Stimulated activated CD4-positive, alpha-beta T cell treated with anti-CD3 and anti-CD28 coated beads, Interleukin-2, amount 100 ng/mL, for 4 hours (primary cell): Measurements from ENCODE around the gene KLHDC8A.
A peak's percentile ranks its signal among the peaks of the same experiment; 100 is the strongest.

Experiments used
- DNase-seq: peaks from one replicate; pipeline ENCODE4 v3.0.0-alpha.2; 2020; ENCODE audit warnings: low read depth

Gene KLHDC8A

GRCh38 chr1:205296154-205296553 lies 60.6 kb downstream of the KLHDC8A start:
- DNase-seq, result no peak

- no peak for DNase-seq
These were observed 61.8 kb downstream of the KLHDC8A start for GRCh38 chr1:205294934-205295333.

- no peak for DNase-seq
These were observed 62.4 kb downstream of the KLHDC8A start for GRCh38 chr1:205294175-205294917.

DNA sequence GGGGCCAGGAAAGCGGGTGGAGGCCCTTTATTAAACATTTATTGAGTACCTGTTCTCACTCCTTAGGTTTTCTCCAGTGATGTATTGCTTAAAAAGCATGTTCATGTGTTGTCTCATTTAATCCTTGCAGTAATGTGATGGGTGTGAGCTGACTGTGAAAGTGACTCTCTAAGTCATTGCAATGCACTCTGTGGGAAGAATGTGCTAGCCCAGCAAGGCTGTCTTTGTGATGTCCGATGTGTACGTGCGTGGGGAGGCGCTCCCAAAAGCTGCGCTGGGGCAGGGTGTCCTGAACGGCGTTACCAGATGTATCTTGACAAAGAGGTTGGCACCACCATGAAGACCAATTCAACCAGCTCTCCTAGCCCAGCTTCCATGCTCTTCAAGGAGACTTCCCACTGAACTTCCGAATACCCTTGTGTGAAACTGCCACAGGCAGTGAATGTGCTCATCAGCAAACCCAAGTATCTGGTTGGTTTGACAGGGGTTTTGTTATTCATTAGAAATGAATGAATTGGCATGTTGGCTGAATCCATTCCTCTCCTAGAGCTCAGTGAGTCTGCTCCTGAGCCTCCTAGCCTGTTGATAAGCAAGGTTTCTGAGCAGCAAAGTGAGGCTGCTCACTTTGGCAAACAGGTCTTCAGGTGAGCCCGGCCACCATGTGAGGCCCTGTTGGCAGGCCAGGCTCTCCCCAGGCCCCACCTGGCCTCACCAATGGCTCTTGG lies 63.2 kb downstream of the KLHDC8A start:
- no peak for DNase-seq

- DNase-seq, result no peak
These were observed 65.1 kb downstream of the KLHDC8A start for GRCh38 chr1:205291596-205291995.

GRCh38 chr1:205287767-205288559 lies 68.8 kb downstream of the KLHDC8A start:
- peak; percentile 63 for DNase-seq

DNA sequence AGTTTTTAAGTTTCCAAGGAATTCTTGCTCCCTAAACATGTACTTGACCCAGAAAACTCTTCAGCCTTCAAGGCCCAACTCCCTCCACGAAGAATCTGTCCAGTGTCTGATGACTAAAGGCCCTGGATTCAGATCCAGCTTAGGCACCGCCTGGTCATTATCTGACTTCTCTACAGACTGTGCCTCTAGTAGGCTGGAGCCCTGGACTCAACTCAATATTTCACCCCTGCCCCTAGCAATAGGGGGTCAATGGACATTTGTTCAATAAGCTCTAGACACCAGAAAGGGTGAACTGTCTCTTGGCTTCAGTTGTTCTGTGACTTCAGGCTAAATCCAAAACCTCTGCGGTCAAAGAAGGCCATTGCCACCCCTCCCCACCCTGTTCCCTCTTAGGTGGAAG lies 69.6 kb downstream of the KLHDC8A start:
- no peak for DNase-seq

GRCh38 chr1:205286335-205286950 lies 70.3 kb downstream of the KLHDC8A start:
- DNase-seq, result no peak
